Fibroblast of skin of abdomen (primary cell): ENCODE measurements around the gene BANP.

Experiments used
- DNase-seq: peaks from one replicate; pipeline ENCODE4 v3.0.0-alpha.2; 2013

BANP gene

DNA sequence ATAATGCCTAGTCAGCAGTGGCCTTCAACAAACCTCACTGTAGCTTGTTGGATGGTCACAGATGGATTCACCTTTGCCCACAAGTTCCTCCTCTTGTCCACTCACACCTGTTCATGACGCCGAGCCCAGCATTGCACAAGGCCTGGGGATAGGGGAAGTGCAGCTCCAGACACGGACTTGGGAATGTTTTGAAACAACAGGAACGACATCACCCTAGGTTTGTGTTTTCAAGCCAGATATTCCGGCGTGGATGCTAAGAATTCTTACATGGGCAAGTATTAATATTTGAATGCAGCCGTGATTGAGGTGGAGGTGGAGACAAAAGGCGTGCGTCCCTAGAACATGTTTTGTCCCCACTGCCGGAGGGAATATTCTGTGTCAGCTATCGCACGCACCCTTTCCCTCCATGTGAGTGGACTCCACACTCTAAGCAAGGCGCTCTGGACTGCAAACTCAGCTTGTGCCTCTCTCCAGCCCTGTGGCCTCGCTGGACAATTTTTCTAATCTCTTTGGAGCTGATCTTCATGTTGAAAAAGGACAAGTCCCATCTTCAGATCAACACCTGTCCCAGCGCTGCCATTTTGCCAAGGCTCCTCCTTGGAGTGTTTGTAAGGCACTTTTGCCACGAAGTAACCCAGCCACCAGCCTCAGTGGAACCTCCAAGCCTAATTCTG, 2.0 kb upstream of the BANP start:
- no peak for DNase-seq

DNA sequence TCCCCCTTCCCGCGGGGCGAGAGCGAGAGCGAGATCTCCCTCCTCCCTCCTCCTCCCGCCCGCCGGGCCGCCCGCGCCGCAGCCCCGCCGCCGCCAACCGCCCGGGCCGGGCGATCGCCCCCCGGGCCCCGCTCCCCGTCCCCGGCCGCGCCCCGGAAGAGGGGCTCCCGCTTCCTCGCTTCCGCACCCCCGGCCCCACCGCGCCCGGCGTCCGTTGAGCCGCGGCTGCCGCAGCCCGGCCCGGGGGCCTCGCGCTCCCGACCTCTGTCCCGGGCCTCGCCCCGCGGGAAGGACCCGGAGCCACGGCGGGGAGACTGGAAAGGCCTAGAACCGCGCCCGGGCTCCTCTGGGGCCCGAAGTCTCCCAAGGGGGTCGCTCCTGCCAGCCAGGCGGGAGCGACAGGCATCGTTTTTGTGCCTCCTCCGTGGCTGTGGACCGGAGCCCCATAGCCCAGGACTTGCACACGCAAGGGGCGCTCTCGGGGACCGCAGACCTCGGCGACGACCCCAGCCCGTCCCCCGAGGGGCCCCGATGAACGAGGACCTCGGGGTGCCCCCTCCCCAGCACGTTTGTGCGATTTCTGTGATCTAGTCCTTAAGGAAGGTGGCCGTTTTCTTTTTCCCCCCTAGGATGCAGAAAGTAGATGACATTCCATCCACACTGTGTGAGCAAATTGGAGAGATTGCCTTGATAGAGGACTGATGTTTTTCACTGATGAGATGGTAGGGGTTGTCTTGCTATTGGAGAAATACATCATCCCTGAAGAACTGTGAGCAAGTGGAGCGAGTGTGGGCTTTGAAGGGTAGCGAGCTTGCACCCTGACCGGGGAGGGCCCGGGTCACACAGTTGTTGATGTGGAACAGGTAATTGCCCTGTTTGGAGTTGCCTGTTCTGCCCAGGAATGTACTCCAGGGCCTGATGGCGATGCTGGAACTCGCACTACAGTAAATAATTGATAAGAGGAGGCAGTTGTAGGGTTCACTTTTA, 611 bp downstream of the BANP start:
- peak; percentile 10 for DNase-seq

DNA sequence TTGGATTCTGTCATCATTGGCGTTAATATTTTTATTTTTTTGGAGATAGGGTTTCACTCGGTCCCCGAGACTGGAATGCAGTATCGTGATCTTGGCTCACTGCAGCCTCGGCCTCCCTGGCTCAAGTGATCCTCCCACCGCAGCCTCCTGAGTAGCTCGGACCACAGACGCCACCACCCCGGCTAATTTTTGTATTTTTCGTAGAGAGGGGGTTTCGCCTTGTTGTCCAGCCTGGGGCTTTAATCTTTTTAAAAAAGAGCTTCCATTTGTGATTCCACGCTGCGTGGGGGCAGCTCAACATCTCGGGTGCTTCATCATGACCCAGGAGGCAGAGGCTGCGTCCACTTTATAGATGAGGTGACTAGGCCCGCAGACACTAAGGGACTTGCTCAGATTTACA, 1.5 kb downstream of the BANP start:
- DNase-seq: no peak

DNA sequence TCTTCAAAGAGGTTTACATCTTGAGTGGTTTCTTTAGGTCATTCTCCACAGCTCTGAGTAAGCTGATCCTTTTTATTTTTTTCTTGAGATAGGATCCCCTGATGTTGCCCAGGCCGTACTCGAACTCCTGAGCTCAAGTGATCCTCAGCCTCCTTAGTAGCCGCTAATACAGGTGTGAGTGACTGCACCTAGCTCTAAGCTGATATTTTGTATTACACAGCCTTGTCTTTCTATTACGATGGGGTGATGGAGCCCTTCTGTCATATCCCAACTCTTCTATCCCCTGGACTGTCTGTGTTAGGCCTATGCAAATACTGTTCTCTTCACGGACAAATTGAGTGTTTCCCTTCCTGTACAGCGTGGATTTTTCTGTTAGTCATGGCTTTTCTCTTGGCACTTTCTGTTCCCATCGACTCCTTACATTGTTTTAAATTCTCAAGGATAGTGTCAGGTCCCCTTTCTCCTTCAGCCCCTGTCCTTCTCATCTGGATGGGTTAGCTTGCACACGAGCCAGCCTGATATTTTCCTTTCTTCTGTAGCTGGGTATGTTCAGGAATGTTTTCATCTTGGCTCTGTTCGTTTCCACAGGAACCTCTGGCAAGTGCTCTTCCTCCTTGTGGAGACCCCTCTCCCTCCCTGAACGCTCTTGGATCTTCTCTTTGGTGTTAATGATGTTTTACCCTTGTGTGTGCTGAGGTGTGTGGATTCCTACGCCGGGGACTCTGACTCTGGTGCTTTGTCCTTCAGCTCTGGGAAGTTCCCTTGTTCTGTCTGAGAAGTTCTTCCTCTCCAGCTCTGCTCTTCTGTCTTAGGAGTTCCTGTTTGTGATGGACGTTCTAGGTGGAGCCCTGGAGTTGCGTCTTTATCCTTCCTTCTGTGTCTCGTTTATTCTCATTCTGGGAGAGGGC, 2.3 kb downstream of the BANP start:
- no peak for DNase-seq

DNA sequence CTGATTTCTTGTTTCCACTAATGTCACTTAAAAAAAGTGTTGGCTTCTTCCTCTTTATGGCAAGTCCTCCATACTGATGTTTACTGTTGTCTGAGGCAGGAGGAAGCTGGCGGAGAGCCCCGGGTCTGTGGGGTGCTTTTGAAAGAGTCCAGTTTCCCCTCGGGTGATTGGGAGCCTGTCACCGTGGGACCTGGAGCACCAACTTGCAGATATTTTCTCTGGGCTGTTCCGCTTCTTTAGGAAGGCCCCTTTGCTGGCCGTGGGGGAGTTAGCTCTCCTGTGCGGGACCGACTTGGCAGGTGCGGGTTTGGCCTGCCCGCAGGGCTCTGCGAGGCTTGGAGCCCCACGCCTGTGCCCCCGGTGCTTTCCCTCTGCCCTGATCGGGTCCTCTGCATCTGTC, 3.1 kb downstream of the BANP start:
- no peak for DNase-seq

DNA sequence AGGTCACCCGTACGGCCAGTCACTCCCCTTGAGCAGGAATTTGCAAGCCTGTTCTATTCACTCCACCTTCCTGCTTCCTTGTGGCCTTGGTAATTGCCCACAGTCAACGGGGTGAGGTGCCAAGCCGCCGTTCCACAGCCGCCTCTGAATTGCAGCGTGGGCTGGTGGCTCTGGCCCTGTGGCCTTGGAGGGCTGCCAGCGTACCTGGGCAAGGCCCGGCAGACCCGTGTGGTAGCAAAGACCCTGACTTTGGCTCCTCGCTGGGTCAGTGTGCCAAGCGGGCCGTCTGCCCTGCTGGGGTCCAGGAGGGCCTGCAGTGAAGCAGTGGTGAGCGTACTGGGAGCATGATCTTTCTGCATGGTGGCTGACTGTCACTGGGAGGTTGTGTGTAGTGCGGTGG, 3.6 kb downstream of the BANP start:
- no peak for DNase-seq

DNA sequence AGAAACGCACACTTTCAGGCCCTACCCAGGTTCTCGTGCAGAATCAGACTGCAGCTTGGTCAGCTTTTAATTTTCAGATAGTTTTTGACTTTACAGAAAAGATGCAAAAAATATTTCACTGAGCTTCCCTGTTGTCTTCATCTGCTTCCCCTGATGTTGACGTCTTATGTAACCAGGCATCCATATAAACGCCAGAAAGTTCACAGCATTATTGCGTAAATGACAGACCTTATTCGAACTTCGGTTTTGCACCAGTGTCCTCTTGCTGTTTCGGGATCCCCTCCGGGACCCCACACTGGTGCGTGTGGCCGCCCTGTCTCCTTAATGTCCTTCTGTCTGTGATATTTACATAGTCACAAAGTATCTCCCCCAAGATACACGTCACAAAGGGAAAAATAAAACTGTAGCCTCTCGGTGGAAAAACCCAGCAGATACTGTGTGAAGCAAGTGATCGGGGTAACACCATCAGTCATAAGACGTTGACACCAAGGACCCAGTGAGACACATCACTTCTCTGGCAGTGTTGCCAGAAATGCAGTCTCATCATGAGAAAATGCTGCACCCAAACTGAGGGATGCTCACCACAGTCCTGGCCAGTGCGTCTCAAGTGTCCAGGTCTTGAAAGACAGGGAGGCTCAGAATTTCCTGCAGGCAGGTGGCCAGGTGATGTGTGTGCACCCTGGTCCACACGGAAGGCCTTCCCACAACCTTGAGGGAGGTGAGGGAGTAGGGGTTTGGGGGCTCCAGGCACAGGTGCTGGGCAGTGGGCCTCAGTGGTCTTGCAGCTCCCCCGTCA, 4.3 kb downstream of the BANP start:
- DNase-seq: peak; percentile 44

DNA sequence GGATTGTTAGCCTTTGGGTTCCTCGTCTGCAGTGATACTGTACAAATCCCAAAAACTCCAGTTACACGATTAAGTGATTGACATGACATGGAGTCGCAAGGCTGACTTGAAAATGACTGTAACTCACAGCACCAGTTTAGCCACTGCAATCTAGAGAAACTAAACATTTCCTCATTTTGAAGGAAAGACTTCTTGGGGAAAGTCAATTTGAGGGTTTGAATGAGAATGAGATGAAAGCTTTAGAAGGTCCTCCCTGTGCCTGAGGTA, 4.8 kb downstream of the BANP start:
- DNase-seq: no peak

DNA sequence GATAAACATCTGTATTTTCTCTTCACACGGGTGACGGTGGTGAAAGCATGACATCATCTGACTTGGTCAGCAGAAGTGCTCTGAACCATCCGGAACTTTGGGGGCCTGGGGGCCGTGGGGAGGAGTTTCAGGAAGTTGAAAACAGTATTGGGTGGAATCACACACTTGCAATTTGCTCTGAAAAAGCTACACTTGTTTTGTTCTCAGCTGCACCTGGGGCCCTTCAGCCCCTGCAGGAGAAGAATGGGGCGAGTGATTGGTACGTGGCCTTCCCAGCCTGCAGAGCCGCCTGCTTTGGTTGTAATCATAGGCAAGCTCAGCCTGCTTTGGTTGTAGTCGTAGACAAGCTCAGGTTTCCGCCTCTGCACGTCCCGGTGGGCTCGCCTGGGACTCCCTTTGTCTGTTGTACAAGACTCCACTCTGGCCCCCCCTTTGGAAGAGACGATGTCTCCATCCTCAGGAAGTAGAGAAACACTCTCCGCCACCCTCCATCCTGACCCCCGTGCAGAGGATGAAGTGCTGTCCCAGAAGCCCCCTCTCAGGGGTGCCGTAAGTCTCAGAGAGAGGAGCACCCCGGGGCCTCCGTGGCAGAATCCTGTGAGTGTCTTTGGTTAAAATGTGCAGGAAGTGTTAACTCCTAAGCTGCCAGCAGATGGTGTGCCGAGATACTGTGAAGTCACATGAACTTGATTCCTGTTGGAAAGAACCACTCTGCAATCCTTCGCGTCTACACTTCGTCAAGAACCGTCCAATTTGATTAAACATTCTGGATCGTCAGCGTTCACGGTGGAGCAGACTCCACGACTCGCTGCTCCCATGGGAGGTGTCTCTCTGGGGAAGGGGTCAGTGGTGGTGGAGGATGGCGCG, 5.4 kb downstream of the BANP start:
- peak; percentile 79 for DNase-seq

DNA sequence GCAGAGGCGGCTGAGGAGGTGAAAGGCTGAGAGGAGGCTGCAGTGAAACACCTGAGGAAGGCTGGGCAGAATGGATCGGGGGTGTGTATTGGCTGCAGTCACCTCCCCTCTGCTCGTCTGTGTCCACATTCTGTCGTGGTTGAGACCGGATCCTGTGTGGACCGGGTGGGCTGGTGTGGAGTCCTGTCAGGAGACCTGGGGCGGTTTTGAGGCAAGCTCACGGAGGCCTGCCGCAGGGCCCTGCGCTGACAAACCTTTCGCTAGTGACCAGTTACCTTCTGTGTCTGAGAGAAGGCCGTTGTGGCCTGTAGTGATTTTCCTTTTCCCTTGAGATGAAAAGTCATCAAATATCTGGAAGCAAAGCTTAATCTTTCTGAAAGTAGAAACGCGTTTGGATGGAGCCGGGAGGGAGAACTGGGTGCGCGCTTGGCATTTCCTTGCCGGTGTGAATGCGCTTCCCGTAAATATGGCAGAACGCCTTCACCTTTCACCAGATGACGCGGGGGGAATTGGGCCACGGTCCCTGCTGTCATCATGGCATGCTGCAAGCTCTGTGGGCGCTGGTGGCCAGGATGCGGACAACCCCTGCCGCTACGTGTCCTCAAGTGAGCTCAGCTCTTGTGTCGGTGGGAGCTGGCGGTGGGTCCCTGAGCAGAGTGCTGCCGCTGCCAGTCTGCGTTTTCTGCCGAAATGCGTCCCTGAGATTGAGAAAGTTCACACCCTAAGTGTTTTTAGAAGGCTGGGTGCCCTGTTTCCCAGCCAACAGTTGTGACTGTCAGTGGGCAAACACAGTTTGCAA, 6.3 kb downstream of the BANP start:
- no peak for DNase-seq

DNA sequence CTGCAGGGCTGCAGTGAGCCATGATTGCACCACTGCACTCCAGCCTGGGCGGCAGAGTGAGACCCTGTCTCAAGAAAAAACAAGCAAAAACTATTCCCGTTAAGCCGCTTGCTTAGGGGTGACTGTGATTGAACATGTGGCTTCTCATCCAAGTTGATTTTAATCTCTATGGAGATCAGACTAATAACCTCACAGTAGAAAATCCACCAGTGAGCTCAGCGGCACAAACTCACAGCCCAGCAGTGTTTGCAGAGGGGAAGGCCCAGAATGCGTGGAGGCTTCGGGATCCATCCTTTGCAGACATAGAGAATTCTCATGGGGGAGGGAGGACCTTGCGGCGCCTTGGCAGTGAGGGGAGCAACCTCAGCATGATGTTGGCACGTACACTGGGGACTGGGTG, 7.4 kb downstream of the BANP start:
- DNase-seq: no peak

DNA sequence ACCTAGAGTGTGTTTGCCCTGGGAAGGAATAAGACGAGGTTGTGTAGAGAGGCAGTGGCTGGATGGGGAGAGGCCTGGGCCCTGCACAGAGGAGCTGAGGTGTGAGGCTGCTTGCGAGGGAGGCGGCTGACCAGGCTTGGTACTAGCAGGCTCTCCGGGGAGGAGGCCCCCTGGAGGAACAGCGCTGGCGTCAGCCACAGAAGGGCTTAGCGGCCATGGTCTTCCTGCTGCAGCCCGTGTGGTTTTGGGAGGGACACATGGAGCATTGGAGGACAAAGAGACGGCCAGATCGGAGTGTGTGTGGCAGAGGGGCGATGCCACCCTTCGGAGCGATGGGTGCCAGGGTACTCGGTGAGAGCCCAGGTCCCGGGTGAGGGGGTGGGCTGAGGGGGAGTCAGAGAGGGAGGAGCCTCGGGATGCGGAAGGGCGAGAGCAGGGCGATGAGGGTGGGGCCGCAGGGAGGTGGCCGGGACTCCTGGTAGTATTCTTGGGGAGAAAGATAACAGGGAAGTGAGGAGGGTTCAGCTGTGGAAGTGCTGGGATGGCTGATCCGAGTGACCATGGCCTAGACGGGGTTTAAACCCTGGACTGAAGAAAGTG, 8.3 kb downstream of the BANP start:
- DNase-seq: no peak

DNA sequence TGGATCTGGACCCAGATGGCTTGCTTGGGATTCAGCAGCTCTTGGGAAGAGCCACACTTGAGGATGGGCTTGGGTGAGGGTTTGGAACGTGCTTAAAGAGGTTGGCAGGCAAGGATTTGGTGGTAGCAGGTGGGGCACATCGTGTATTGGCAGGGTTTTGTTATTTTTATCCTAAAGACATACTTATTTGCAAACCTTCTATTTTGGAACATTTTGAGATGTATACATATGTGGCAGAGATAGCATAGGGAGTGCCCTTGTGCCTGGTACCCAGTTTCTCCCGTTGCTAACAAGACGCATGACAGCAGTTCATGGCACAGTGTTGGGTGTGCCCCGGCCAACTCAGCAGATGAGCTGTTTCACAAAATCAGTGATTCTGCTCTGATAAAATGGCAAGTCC, 9.1 kb downstream of the BANP start:
- DNase-seq: no peak

DNA sequence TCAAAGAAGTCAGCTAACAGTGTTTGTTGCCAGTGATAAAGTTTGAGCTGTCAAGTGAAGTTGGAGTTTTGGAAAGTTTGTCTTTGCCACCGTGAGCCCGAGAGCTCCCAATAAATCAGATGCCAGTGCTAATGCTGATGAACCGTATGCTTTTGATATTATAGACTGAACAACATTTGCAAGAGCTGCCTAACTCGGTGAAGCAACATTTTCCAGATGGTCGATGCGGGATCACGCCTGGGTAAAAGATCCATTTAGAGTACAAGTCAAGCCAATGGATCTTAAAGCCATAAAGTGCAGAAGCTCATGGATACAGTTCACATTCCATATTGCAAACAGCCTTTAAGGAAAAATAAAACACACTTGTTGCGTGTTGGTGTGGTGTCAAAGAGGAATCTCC, 9.6 kb downstream of the BANP start:
- DNase-seq: no peak

DNA sequence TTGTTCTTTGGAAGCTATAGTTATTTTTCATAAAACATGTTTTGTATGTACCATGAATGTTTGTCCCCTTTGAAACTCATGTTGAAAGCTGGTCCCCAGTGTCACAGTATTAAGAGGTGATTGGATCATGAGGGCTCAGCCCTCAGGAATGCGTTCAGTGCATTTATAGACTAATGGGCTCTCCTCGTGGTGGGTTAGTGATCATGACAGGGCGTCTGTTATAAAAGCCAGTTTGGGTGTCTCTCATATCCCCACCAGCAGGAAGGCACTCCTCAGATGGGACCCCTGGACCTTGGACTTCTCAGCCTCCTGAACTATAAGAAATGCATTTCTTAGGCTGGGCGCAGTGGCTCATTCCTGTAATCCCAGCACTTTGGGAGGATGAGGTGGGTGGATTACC, 10.4 kb downstream of the BANP start:
- peak; percentile 34 for DNase-seq

DNA sequence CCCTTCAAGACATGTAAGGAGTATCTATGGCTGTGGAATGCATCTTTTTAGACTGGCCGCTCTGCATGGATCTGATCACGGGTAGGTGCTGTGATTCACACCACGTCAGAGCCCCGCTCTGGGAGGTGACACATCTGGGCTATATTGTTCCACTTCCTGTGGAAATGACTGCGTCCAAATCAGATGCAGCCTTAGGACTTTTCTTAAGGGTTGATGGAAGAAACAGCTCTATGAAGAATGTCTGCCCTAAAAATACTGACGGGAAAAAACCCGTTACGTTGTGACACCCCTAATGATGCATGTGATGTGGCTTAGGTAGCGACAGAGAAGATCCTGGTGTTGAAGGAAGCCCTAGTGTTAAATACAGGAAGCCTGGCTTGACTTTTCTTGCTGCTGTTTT, 12.2 kb downstream of the BANP start:
- peak; percentile 91 for DNase-seq

DNA sequence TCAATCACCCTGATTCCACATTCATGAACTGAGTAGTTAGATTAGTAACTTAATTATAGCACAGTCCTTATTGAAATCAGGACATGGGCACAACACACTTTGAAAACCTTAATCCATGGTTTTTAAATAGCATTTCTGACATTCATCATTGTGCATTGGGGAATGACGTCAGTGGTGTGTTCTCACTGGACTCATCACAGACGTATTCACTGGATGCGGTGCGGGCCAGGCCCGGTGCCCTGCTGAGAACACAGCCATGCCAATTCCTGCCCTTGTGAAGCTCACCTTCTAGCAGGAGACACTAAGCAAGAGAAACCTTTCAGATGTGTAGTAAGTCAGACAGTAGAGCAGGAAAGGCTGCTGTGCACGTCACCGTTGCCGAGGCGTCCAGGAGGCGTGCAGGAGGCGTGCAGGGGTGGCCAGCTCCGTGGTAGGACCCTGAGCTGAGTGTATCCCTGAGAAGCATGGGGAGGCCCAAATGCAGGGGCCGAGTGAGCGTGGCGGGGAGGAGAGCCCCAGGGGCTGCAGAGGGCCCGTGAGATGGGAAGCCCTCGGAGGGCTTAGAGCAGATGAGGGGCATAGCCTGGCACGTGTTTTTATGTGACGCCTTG, 12.9 kb downstream of the BANP start:
- peak; percentile 46 for DNase-seq

DNA sequence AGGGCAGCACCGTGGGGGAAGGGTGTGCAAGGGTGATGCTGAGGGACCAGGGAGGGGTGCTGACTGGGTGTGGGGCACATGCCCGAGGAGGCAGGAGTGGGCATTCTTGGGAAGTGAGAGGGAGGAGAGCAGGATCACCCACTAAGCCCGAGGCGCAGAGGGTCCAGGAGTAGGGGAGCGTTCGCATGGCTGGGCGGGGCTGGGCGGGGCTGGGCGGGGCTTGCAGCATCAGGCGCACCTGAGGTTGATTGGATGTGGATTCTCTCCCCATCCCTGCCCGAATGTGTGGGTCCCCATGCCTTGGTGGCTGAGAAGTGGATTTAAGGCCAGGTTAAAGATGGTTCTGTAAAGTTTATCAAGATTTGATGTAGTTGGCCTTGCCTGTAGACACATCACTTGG, 14.2 kb downstream of the BANP start:
- no peak for DNase-seq

DNA sequence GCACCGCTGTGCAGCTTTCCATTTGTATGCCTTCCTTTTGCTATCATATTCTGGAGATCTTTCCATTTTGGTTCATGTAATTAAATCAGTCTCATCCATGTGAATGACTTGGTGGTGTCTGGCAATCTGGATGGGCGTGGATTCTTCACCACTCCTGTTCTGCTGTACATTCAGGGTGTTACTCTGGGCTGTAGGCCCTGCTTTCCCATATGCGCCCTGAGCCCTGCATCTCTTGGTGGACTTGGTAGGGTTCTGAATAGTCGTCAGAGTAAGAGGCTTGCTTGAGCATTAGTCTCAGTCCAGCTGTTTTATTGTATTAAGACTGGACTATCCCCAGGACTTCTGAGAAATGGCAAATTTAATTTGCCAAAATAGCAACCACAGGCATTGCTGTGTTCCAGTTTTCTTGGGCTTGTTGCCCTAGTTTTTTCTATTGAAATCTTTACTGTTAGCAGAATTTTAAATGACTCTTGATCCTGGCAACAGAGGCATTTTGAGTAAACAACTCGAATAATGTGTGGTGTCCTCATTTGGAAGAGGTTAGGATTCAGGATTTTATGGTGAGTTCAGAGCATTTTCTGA, 14.9 kb downstream of the BANP start:
- DNase-seq: peak; percentile 23
